ENCODE results near the gene WWOX.

DNA sequence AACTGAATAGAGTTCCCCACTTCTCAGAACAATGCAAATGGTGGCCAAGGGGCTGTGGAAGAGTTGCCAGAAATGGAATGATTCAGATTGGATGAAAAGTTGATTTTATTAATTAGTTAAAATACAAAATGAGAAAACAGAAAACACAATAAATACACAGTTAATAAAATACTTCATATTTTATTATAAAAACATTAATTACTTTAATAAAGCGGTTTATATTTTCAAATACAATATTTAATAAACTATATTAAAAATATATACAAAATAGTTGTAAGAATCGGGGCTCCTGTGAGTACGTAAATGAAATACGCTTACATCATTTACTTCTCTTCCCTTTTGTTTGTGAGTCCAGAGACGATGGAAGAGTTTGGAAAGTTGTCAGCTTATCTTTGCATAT, 507.6 kb downstream of the WWOX start:
- TF ChIP-seq CTCF (IDR thresholded peaks at IDR 0.05) = no peak
- no peak for TF ChIP-seq EP300 (IDR thresholded peaks at IDR 0.05)
